Measurements from ENCODE around the gene ADGRE1.

Gene ADGRE1

GRCh38 chr19:6955082-6955481 lies 67.7 kb downstream of the ADGRE1 start:
- Mint-ChIP-seq H3K27me3 (ENCODE audit: low read depth, poor library complexity) (no peaks in the 10 kb centered on the region), H3K36me3 (ENCODE audit: low read depth) (no peaks in the 10 kb centered on the region), H3K9me3 (peaks cover 50% of the 10 kb centered on the region), H3K4me1 (no peaks in the 10 kb centered on the region), H3K4me3 (no peak overlapping the region), H3K27ac (no peak overlapping the region)
- DNase-seq = no peak
- TF ChIP-seq, protein P1, sequence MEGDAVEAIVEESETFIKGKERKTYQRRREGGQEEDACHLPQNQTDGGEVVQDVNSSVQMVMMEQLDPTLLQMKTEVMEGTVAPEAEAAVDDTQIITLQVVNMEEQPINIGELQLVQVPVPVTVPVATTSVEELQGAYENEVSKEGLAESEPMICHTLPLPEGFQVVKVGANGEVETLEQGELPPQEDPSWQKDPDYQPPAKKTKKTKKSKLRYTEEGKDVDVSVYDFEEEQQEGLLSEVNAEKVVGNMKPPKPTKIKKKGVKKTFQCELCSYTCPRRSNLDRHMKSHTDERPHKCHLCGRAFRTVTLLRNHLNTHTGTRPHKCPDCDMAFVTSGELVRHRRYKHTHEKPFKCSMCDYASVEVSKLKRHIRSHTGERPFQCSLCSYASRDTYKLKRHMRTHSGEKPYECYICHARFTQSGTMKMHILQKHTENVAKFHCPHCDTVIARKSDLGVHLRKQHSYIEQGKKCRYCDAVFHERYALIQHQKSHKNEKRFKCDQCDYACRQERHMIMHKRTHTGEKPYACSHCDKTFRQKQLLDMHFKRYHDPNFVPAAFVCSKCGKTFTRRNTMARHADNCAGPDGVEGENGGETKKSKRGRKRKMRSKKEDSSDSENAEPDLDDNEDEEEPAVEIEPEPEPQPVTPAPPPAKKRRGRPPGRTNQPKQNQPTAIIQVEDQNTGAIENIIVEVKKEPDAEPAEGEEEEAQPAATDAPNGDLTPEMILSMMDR (IDR thresholded peaks at IDR 0.05) = no peak

DNA sequence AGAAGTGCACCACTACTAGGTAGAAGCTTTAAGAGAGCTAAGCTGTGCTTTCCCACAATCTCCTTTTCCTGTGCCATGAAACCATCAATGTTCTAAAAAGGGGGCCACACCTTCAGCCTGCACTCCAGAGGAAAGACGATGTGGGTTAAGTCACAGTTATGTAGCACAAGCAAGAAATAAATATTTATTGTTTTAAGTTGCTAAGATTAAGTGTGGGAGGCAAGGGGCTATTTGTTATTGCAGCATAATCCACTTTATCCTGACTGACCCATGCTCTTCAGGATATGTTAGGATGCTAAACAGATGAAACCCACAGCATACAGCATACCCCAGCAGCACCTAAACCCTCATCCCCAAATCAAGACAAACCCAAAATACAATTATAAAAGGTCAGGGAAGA lies 69.2 kb downstream of the ADGRE1 start:
- Mint-ChIP-seq H3K9me3 (peaks cover 49% of the 10 kb centered on the region), H3K36me3 (ENCODE audit: low read depth) (no peaks in the 10 kb centered on the region), H3K27ac (no peak overlapping the region), H3K4me1 (no peaks in the 10 kb centered on the region), H3K4me3 (no peak overlapping the region), H3K27me3 (ENCODE audit: low read depth, poor library complexity) (no peaks in the 10 kb centered on the region)
- TF ChIP-seq, protein P1 (IDR thresholded peaks at IDR 0.05) = no peak
- no peak for DNase-seq

GRCh38 chr19:6958791-6959190 lies 71.4 kb downstream of the ADGRE1 start:
- H3K4me1 Mint-ChIP-seq = no peaks in the 10 kb centered on the region
- no peak overlapping the region for H3K27ac Mint-ChIP-seq
- DNase-seq = no peak
- no peak overlapping the region for H3K4me3 Mint-ChIP-seq
- H3K9me3 Mint-ChIP-seq = peaks cover 67% of the 10 kb centered on the region
- H3K36me3 Mint-ChIP-seq (ENCODE audit: low read depth) = no peaks in the 10 kb centered on the region
- H3K27me3 Mint-ChIP-seq (ENCODE audit: low read depth, poor library complexity) = peaks cover 3% of the 10 kb centered on the region
- TF ChIP-seq, protein P1 (IDR thresholded peaks at IDR 0.05) = no peak

GRCh38 chr19:6963244-6963852 lies 76.0 kb downstream of the ADGRE1 start:
- H3K27ac Mint-ChIP-seq = no peak overlapping the region
- H3K27me3 Mint-ChIP-seq (ENCODE audit: low read depth, poor library complexity) = peaks cover 3% of the 10 kb centered on the region
- peaks cover 75% of the 10 kb centered on the region for H3K9me3 Mint-ChIP-seq
- H3K4me3 Mint-ChIP-seq = no peak overlapping the region
- TF ChIP-seq, protein P1 (IDR thresholded peaks at IDR 0.05) = no peak
- no peak for DNase-seq
- no peaks in the 10 kb centered on the region for H3K36me3 Mint-ChIP-seq (ENCODE audit: low read depth)
- H3K4me1 Mint-ChIP-seq = no peaks in the 10 kb centered on the region

- Mint-ChIP-seq H3K4me1 (no peaks in the 10 kb centered on the region), H3K9me3 (peaks cover 70% of the 10 kb centered on the region), H3K27me3 (ENCODE audit: low read depth, poor library complexity) (peaks cover 3% of the 10 kb centered on the region), H3K27ac (no peak overlapping the region), H3K4me3 (no peak overlapping the region), H3K36me3 (ENCODE audit: low read depth) (no peaks in the 10 kb centered on the region)
- TF ChIP-seq, protein P1 (IDR thresholded peaks at IDR 0.05) = no peak
- DNase-seq = no peak
Observed at GRCh38 chr19:6963937-6964336, 76.6 kb downstream of the ADGRE1 start.

GRCh38 chr19:6967967-6968366 lies 80.6 kb downstream of the ADGRE1 start:
- H3K36me3 Mint-ChIP-seq (ENCODE audit: low read depth) = no peaks in the 10 kb centered on the region
- no peaks in the 10 kb centered on the region for H3K4me1 Mint-ChIP-seq
- H3K9me3 Mint-ChIP-seq = peaks cover 68% of the 10 kb centered on the region
- no peak overlapping the region for H3K27ac Mint-ChIP-seq
- no peaks in the 10 kb centered on the region for H3K27me3 Mint-ChIP-seq (ENCODE audit: low read depth, poor library complexity)
- no peak for DNase-seq
- H3K4me3 Mint-ChIP-seq = no peak overlapping the region
- TF ChIP-seq, protein P1 (IDR thresholded peaks at IDR 0.05) = no peak

Data from nephron progenitor cell (in vitro differentiated cells).